DND-41 (cell line): ENCODE results near the gene GRM4.

Source experiments
- EZH2 ChIP-seq: IDR thresholded peaks from 3 replicates; pipeline ENCODE4 v1.6.1; 2012; ENCODE audit warnings: borderline replicate concordance, low read depth, mild to moderate bottlenecking, moderate library complexity, low read length, inconsistent platforms; ENCODE audit not compliant: severe bottlenecking
- TF ChIP-seq, protein P1 (sequence below): IDR thresholded peaks from 2 replicates; pipeline ENCODE4 v1.5.1; 2012; ENCODE audit warnings: borderline replicate concordance, low read length, moderate library complexity, mild to moderate bottlenecking; ENCODE audit not compliant: poor library complexity, severe bottlenecking; ENCODE audit errors: extremely low read depth

DNA sequence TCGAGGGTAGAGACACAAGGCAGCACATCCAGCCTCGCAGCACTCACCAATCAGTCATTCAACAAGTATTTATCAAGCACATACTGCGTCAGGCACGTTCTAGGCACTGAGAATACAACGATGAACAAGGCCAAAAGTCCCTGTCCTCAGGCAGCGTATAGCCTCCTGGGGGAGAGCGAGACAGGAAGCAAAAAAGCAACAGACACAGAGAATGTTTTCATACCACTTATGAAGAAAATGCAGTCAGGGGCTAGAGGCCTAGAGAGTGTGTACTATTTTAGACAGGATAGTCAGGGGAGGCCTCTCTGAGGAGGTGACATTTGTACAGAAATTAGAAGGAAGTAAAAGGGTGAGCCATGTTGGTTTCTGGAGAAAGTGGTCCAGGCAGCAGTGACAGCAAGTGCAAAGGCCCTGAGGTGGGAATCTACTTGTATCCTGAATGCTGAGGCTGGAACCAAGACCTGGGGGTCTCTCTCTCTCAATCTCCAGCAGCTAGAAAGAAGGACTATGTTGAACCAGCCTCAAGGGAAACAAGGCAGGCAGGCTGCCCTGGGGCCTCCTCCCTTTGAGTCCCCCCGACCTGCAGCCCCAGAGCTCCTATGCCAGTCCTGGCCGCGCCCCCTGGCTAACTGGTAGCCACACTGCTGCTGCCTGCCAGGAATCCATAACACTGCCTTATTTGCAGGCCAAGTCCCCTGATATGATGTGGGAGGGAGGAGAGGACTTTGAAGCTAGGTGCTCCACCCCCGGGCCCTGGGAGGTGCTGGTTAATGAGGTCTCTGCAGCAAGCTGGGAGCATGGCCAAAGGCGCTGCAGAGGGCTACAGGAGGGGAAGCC lies 151.2 kb downstream of the GRM4 start:
- TF ChIP-seq, protein P1, sequence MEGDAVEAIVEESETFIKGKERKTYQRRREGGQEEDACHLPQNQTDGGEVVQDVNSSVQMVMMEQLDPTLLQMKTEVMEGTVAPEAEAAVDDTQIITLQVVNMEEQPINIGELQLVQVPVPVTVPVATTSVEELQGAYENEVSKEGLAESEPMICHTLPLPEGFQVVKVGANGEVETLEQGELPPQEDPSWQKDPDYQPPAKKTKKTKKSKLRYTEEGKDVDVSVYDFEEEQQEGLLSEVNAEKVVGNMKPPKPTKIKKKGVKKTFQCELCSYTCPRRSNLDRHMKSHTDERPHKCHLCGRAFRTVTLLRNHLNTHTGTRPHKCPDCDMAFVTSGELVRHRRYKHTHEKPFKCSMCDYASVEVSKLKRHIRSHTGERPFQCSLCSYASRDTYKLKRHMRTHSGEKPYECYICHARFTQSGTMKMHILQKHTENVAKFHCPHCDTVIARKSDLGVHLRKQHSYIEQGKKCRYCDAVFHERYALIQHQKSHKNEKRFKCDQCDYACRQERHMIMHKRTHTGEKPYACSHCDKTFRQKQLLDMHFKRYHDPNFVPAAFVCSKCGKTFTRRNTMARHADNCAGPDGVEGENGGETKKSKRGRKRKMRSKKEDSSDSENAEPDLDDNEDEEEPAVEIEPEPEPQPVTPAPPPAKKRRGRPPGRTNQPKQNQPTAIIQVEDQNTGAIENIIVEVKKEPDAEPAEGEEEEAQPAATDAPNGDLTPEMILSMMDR = no peak
- TF ChIP-seq EZH2 = no peak
